ENCODE results near the gene SGF29.
"Not testable (repeated sequence)": the region's sequence is repeated elsewhere in the genome, so short reads cannot be mapped to it uniquely, and the experiment has no call there.

The SGF29 gene

DNA sequence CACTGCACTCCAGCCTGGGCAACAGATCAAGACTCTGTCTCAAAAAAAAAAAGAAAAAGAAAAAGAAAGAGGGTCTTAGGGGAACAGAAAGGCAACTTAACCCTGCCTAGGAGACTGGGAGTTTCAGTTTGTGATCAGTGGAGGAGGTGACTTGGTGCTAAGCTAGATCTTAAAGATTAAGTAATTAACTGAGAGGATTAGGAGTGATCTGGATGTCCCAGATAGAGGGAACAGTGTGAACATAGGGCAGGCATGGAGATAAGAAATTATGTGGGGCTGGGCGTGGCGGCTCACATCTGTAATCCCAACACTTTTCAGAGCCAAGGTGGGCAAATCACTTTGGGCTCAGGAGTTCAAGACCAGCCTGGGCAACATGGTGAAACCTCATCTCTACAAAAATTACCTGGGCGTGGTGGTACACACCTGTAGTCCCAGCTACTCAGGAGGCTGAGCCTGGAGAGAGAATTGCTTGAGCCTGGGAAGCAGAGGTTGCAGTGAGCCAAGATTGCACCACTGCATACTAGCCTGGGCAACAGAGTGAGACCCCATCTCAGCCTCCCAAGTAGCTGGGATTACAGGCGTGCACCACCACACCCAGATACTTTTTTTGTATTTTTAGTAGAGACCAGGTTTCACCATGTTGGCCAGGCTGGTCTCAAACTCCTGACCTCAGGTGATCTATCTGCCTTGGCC, 12.7 kb downstream of the SGF29 start:
- DNase-seq (ENCODE audit: low spot score): not testable (repeated sequence)

DNA sequence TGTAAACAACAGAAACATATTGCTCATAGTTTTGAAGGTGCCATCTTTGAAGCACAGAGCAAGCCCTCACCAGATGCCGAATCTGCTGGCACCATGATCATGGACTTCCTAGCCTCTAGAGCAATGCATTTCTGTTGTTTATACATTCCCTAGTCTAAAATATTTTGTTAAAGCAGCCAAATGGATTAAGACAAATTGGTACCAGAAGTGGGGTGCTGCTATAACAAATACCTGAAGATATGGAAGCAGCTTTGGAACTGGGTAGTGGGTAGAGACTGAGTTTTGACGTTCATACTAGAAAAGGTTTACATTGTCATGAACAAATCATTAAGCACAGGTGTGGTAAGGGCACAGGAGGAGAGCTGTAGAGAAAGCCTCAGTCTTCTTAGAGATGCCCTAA, 13.6 kb downstream of the SGF29 start:
- no peak for DNase-seq (ENCODE audit: low spot score)

- no peak for DNase-seq (ENCODE audit: low spot score)
Measured at GRCh38 chr16:28569021-28569420, 15.3 kb downstream of the SGF29 start.

DNA sequence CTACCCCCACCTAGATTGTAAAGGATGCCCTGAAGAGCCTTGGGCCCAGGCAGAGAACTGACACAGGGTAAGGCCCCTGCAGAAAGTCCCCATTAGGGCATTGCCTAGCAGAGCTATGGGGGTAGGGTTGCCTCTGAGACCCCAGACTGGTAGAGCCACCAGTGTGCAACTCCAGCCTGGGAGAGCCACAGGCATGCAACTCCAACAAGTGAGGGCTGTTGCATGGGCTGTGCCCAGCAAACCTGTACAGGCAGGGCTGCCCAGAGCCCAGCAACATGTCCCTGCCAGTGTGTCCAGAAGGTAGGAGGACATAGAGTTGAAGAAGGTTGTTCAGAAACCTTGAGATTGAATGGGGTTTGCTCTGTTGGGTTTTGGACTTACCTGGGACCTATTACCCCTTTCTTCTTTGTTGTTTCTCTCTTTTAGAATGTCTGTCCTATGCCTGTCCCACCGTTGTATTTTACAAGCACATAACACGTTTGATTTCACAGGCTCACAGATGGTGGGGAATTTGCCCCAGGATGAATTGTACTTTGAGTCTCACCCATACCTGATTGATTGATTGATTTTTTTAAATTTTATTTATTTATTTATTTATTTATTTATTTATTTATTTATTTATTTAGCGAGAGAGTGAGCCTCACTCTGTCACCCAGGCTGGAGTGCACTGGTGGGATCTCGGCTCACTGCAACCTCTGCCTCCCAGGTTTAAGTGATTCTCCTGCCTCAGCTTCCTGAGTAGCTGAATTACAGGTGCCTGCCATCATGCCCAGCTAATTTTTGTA, 16.4 kb downstream of the SGF29 start:
- no peak for DNase-seq (ENCODE audit: low spot score)

DNA sequence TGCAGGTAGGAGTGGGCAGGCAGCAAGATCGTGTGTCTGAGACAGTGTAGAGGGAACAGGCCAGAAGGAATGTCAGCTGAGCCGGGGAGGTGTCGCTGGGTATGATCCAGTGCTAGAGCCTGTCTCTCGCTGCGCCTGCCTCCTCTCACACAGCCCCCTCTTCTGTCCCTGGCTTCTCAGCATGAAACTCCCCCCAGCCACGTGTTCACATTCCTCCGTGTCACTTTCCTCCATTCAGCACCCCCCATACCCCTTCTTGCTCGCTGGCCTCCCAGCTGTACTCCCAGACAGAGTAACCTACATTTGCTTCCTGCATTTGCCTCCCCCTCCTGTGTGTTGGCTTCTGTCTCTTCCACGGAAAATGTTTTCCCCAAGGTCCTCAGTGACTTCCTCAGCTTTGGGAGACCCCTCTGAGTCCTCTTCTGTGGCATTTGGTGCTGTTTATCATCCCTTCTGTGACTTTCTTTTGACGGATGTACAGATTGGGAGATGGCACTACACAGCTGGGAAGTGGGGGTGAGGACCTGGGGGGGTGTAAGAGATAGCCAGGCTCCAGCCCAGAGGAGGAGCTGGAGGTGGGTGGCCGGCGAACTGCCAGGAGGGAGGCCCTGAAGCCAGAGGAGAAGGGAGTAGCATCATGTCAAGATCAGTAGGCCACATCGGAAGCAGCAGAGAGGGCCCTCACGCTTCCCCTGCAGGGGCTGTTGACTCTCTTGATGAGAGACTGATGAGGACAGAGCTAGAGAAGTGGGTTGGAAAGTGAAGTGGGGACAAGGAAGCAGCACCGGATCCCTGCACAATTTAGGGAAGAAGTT, 19.2 kb downstream of the SGF29 start:
- no peak for DNase-seq (ENCODE audit: low spot score)

DNA sequence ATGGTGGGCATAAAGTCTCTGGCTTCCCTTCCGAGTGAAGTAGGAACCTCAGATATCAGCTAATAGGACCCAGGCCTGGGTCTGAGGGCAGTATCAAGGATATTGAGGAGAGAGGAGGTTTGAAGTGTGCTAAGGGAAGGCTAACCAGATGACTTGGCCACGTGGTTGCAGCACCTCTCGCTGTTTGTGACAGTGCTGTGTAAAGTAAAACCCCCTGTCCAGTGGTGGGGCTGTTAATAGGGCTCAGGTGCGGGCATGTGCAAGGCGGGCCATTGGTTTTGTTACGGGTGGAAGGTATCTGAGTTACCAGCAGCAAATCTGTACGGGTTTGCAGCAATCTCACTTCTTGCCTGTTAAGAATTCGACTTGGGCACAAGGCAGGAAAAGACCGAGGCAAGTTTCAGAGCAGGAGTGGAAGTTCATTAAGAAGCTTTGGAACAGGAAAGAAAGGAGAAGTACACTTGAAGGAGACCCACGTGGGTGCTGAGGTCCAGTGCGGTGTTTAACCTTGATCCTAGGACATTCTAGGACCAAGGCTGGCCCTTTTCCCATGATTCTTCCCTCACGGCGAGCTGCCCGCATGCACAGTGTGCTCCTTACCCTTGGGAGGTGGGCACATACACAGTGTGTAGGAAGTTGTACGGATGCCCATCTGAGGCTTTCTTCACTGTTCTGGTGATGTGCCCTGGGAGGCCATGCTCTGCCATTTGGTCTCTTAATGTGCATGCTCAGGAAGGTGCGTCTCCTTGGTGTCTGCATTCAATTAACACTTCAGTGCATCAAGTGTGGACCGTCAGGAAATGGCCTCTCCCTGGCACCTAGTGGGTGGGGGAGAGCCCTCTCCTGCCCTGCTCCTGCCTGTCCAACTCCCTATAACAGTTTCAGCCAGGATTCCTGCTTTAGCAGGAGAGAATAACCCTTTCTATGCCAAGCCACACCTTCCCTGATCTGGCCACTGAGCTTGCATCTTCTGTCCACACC, 20.3 kb downstream of the SGF29 start:
- DNase-seq (ENCODE audit: low spot score): no peak

GRCh38 chr16:28574925-28575324, 21.2 kb downstream of the SGF29 start:
- DNase-seq (ENCODE audit: low spot score): no peak

DNA sequence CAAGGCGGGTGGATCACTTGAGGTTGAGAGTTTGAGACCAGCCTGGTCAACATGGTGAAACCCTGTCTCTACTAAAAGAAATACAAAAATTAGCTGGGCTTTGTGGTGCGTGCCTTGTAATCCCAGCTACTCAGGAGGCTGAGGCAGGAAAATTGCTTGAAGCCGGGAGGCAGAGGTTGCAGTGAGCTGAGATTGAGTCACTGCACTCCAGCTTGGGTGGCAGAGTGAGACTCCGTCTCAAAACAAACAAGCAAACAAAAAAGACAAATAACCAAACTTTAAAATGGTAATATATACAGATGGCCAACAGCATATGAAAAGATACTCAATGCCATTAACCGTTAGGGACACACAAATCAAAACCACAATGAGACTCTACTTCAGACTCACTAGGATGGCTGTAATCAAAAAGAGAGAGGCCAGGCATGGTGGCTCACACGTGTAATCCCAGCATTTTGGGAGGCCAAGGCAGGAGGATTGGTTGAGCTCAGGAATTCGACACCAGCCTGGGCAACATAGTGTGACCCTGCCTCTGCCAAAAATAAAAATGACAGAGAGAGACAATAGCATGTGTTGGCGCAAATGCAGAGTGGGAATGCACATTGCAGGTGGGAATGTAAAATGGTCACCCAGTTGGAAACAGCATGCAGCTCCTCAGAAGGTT, 21.9 kb downstream of the SGF29 start:
- DNase-seq (ENCODE audit: low spot score): no peak

DNA sequence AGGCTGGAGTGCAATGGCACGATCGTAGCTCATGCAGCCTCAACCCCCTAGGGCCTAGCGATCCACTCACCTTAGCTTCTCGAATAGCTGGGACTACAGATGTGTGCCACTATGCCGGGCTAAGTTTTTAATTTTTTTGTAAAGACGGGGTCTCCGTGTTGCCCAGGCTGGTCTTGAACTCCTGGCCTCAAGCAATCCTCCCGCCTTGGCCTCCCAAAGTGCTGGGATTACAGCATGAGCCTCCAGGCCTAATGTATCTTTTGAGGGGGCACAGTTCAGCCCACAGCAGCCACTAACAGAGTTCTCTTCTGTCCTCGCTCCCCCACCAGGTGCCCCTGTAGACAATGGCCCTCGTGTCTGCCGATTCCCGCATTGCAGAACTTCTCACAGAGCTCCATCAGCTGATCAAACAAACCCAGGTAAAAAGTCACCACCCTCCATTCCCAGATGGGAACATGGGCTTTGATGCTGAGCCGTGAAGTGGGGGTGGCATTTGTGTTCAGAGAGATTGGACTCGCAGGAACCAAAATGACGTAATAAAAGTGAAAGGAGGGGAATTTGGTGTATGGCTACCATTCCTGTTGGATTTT, 27.1 kb downstream of the SGF29 start:
- DNase-seq (ENCODE audit: low spot score): no peak

GRCh38 chr16:28585674-28586073, 32.0 kb downstream of the SGF29 start:
- DNase-seq (ENCODE audit: low spot score): no peak

DNA sequence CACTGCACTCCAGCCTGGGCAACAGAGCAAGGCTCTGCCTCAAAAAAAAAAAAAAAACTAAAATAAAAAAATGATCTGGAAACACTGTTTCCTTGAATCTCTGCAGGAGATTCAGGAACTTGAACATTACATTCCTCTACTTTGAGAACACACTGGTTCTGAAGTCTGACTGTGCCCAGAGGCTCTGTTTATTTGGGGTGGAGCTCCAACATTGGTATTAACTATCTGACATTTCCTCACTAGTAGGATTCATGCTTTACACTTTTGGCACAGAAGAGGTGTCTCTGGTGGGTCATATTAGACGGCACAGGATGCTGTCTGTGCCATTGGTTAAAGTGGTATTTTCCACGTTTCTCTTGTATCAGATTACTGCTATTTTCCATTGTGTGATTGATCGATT, 32.7 kb downstream of the SGF29 start:
- DNase-seq (ENCODE audit: low spot score): no peak

DNA sequence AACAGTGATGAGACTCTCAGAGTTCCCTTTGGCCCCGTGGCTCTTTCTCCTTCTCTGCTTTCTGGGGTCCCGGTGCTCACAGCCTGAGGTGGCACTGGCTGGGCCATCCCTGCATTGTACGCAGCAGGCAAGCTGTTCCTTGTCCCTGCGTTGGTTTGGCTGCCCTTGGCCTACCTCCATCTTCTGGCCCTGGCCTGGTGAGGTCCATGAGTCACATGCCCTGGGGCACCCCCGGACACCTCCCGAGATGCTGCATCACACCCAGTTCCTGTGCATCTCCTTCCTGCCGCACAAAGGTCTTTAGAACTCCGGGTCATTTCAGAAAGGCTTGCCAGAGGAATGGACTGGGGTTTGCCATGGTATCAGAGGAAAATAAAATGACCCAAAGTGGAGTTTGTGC, 33.7 kb downstream of the SGF29 start:
- DNase-seq (ENCODE audit: low spot score): peak; percentile 10

GRCh38 chr16:28589069-28589468, 35.3 kb downstream of the SGF29 start:
- no peak for DNase-seq (ENCODE audit: low spot score)

DNA sequence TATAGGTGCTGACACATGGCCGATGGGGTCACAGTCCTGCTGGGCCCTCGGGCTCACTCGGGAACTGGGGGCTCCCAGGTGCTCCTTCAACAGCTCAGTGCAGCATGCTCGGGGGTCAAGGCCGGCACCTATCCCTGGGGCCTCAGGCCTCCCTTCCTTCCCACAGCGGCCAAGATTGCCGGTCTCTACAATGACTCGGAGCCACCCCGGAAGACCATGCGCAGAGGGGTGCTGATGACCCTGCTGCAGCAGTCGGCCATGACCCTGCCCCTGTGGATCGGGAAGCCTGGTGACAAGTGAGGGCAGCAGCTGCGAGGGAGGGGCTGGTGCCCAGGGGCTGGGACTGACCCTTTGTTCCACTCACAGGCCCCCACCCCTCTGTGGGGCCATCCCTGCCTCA, 36.2 kb downstream of the SGF29 start:
- DNase-seq (ENCODE audit: low spot score): no peak

DNA sequence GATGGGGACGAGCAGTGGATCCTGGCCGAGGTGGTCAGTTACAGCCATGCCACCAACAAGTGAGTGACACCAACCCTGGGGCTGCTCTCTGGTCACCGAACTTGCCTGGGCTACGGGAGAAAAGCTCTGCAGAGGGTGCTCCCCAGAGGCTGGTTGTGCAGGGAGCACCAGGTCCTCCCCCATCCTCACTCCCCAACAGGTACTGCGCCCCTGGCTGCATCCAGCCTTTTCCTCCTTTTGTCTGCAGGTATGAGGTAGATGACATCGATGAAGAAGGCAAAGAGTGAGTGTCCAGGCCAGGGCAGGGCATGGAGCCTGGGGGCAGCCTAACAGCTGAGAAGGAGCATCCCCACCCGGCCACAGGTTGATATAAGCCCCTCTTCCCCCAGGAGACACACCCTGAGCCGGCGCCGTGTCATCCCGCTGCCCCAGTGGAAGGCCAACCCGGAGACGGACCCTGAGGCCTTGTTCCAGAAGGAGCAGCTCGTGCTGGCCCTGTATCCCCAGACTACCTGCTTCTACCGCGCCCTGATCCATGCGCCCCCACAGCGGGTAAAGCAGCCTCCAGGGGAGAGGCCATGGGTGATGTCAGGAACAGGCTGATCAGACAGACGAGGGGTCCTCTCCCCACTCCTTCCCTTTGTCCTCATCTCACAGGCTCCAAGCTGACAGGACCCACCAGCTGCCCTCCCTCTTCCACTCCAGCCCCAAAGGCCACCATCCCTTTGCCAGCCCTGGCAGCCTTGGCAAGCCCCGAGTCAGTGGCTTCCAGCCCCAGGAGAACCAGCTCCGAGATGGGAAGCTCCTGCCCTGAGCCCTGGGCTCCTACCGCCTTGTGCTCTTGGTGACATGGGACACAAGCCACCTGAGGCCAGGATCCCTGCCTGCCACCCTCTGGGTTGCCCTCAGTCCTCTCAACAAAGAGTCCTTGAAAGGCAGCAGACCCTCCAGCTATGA, 36.9 kb downstream of the SGF29 start:
- DNase-seq (ENCODE audit: low spot score): no peak

DNA sequence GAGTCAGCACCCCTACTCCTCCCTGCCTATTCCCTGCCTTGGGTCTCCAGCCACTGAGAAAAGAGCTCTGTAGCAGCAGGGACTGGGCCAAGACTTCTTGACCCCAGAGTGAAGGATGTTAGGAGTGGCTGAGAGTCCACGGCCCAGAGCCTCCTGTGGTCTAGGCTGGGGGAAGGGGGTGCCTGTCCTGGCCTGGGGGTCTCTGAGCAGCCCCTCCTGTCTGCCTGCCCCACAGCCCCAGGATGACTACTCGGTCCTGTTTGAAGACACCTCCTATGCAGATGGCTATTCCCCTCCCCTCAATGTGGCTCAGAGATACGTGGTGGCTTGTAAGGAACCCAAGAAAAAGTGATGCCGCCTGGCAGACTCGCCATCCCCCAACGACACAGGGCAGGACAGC, 37.6 kb downstream of the SGF29 start:
- no peak for DNase-seq (ENCODE audit: low spot score)

- DNase-seq (ENCODE audit: low spot score): no peak
Measured at GRCh38 chr16:28592511-28592910, 38.8 kb downstream of the SGF29 start.

GRCh38 chr16:28592979-28593553, 39.3 kb downstream of the SGF29 start:
- DNase-seq (ENCODE audit: low spot score): no peak

GRCh38 chr16:28595451-28595850, 41.7 kb downstream of the SGF29 start:
- DNase-seq (ENCODE audit: low spot score): not testable (repeated sequence)
